Erythroblast (primary cell): Measurements from ENCODE around the gene ZFP30.

Experiments
- GATA1 ChIP-seq: IDR thresholded peaks from 2 replicates; pipeline ENCODE4 v1.6.1; 2011; ENCODE audit warnings: low read depth, mild to moderate bottlenecking, control low read depth, low read length, moderate library complexity
- POLR2A ChIP-seq: IDR thresholded peaks from 2 replicates; pipeline ENCODE4 v1.6.1; 2011; ENCODE audit warnings: mild to moderate bottlenecking, low read length

- TF ChIP-seq POLR2A (no peak), GATA1 (no peak)
Observed at GRCh38 chr19:37654629-37655300, 500 bp downstream of the ZFP30 start.
